BJ (cell line): ENCODE data around the gene GAS1. TPM values are rescaled to one million over a fixed set of nuclear protein-coding genes. Genes with fewer than 3 reads are reported as not detected.

ENCODE experiments used
- CTCF ChIA-PET: fragments of 350-600 bp; formaldehyde crosslinking; extraction: SDS; loops from one replicate; lab custom pipeline; 2021; ENCODE audit warnings: antibody characterized with exemption, inconsistent platforms; lab: Yijun Ruan, JAX
- POLR2A ChIA-PET: fragments of 300-600 bp; sonication (Branson Sonifier 250); formaldehyde crosslinking; extraction: SDS; loops from one replicate; lab custom pipeline; 2021; ENCODE audit warnings: antibody characterized with exemption; lab: Charles Lee
- DNase-seq: peaks from one replicate; pipeline ENCODE4 v3.0.0-alpha.2; 2011; ENCODE audit warnings: low read depth
- H3K27me3 ChIP-seq: 2 replicates; pipeline ENCODE4 v1.6.0; 2011; ENCODE audit warnings: low read length; ENCODE audit not compliant: control insufficient read depth, insufficient read depth
- H3K36me3 ChIP-seq: 2 replicates; pipeline ENCODE4 v1.5.1; 2011; ENCODE audit warnings: low read length; ENCODE audit not compliant: control insufficient read depth, insufficient read depth
- H3K4me3 ChIP-seq: 2 replicates; pipeline ENCODE4 v1.5.1; 2011; ENCODE audit warnings: low read depth, mild to moderate bottlenecking, control low read depth, low read length
- polyA minus RNA-seq: library from RNA; depleted of rRNA, polyadenylated mRNA; stranded (reverse); fragments of >200 nt; gene quantifications from 2 replicates; pipeline ENCODE4 v1.2.3, GENCODE V29; 2011; rRNA and poly(A)+ RNA removed
- polyA plus RNA-seq: library from polyadenylated mRNA; depleted of rRNA; stranded (reverse); fragments of >200 nt; gene quantifications from 2 replicates; pipeline ENCODE4 v1.2.3, GENCODE V29; 2011; rRNA removed
- TF ChIP-seq, protein P1 (sequence below): IDR thresholded peaks from 2 replicates; pipeline ENCODE4 v1.5.1; 2011; ENCODE audit warnings: low read depth, mild to moderate bottlenecking, control low read depth, inconsistent platforms, low read length, moderate library complexity; ENCODE audit not compliant: insufficient read depth

GAS1 gene, protein sequence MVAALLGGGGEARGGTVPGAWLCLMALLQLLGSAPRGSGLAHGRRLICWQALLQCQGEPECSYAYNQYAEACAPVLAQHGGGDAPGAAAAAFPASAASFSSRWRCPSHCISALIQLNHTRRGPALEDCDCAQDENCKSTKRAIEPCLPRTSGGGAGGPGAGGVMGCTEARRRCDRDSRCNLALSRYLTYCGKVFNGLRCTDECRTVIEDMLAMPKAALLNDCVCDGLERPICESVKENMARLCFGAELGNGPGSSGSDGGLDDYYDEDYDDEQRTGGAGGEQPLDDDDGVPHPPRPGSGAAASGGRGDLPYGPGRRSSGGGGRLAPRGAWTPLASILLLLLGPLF
- polyA plus RNA-seq (26.2 and 30.9 TPM in 2 replicates), polyA minus RNA-seq (21.3 and 24.6 TPM in 2 replicates)

GRCh38 chr9:86947146-86948073 is at the start of gene GAS1:
TSS of gene GAS1 (minus strand) at chr9:86947506. CDS start at chr9:86946779, 727 bp downstream.
- DNase-seq: peak; percentile 87
- H3K27me3 ChIP-seq: no peaks in the 10 kb centered on the region
- H3K36me3 ChIP-seq: peaks cover 4% of the 10 kb centered on the region
- CTCF ChIA-PET: interaction anchor here (0.7 to 4.2 kb wide), 21 partner anchors 12 to 514 kb away, joined by 3 to 34 read pairs (median 4); no protein-coding TSS in a partner anchor
- H3K4me3 ChIP-seq: peak within 1 kb of the TSS; percentile 88
- POLR2A ChIA-PET: interaction anchor here (0.5 to 1.7 kb wide), 15 partner anchors 12 to 459 kb away, joined by 3 to 13 read pairs (median 4); no protein-coding TSS in a partner anchor
- TF ChIP-seq, protein P1, sequence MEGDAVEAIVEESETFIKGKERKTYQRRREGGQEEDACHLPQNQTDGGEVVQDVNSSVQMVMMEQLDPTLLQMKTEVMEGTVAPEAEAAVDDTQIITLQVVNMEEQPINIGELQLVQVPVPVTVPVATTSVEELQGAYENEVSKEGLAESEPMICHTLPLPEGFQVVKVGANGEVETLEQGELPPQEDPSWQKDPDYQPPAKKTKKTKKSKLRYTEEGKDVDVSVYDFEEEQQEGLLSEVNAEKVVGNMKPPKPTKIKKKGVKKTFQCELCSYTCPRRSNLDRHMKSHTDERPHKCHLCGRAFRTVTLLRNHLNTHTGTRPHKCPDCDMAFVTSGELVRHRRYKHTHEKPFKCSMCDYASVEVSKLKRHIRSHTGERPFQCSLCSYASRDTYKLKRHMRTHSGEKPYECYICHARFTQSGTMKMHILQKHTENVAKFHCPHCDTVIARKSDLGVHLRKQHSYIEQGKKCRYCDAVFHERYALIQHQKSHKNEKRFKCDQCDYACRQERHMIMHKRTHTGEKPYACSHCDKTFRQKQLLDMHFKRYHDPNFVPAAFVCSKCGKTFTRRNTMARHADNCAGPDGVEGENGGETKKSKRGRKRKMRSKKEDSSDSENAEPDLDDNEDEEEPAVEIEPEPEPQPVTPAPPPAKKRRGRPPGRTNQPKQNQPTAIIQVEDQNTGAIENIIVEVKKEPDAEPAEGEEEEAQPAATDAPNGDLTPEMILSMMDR: no peak

DNA sequence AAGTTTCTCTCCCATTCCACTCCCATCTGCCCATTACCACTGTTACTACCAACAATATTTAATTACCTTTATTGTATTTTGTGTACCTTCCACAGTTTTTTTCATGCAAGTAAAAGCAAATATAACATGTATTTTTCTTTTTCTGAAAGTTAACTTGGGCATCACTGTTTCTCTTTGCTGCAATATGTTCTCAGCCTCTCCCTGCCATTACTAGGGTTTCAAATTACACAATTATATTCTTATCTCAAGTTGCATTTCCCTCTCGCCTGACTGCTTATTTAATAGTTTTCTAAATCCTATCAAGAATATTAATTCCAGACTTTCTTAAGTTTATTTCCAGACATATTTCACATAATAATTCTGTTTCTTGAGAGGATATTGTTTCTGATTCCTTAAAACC is 46.9 kb upstream of the GAS1 start:
- TF ChIP-seq, protein P1: no peak
- Histone ChIP-seq H3K4me3 (no peak overlapping the region), H3K27me3 (0 out of 2 replicates have a peak, but pooled peaks cover 1% of the 10 kb centered on the region), H3K36me3 (no peaks in the 10 kb centered on the region)
- no peak for DNase-seq
- ChIA-PET POLR2A (no interaction called here), CTCF (no interaction called here)

DNA sequence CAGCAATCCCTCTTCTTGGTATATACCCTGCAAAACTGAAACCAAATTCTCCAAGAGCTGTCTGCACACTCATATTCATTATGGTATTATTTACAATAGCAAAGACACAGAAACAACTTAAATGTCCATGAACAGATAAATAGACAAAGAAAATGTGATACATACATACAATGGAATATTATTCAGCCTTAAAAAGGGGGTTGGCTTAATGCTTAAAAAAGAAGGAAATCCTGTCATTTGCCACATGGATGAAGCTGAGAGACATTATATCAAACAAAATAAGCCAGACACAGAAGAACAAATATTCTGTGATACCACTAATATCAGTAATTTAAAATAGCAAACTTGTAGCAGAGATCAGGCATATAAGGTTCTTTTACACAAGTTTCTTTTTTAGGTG is 46.5 kb upstream of the GAS1 start:
- no peaks in the 10 kb centered on the region for H3K36me3 ChIP-seq
- POLR2A ChIA-PET: no interaction called here
- H3K27me3 ChIP-seq: 0 out of 2 replicates have a peak, but pooled peaks cover 1% of the 10 kb centered on the region
- CTCF ChIA-PET: no interaction called here
- no peak for DNase-seq
- no peak overlapping the region for H3K4me3 ChIP-seq
- TF ChIP-seq, protein P1: no peak

- H3K27me3 ChIP-seq: 0 out of 2 replicates have a peak, but pooled peaks cover 1% of the 10 kb centered on the region
- TF ChIP-seq, protein P1: no peak
- ChIA-PET POLR2A (no interaction called here), CTCF (no interaction called here)
- H3K36me3 ChIP-seq: no peaks in the 10 kb centered on the region
- no peak overlapping the region for H3K4me3 ChIP-seq
- DNase-seq: no peak
Measured at GRCh38 chr9:86991077-86991476, 43.8 kb upstream of the GAS1 start.
